WTC11 (cell line): Measurements from ENCODE around the gene PPP1R1A. TPM values are rescaled to one million over a fixed set of nuclear protein-coding genes. Genes with fewer than 3 reads are reported as not detected.

ENCODE experiments used
- ATAC-seq: fragments of 200-7000 bp; cut with Tn5 transposase; 2 replicates; pipeline ENCODE4 v1.10.0; 2021; ENCODE audit warnings: mild to moderate bottlenecking, moderate library complexity
- CTCF ChIA-PET: fragments of 300-600 bp; sonication (Branson Sonifier 250); formaldehyde crosslinking; loops from one replicate; lab custom pipeline; 2021; ENCODE audit warnings: antibody characterized with exemption; lab: Charles Lee
- POLR2A ChIA-PET: fragments of 350-600 bp; sonication (Branson Sonifier 250); formaldehyde crosslinking; loops from one replicate; lab custom pipeline; 2021; ENCODE audit warnings: antibody characterized with exemption; lab: Charles Lee
- DNase-seq: peaks from one replicate; pipeline ENCODE4 v3.0.0; 2021; ENCODE audit warnings: low spot score
- H3K27ac Mint-ChIP-seq: 2 replicates; pipeline ENCODE4 v1.8.0; 2021; ENCODE audit warnings: mixed read lengths
- H3K27me3 Mint-ChIP-seq: 2 replicates; pipeline ENCODE4 v1.8.0; 2021; ENCODE audit warnings: low read depth, mild to moderate bottlenecking, moderate library complexity, mixed read lengths
- H3K36me3 Mint-ChIP-seq: 2 replicates; pipeline ENCODE4 v1.8.0; 2021; ENCODE audit warnings: mixed read lengths
- H3K4me1 Mint-ChIP-seq: 2 replicates; pipeline ENCODE4 v1.8.0; 2022; ENCODE audit warnings: mixed read lengths
- H3K4me3 Mint-ChIP-seq: 2 replicates; pipeline ENCODE4 v1.8.0; 2021; ENCODE audit warnings: mild to moderate bottlenecking, moderate library complexity, mixed read lengths
- H3K9me3 Mint-ChIP-seq: 2 replicates; pipeline ENCODE4 v1.8.0; 2021; ENCODE audit warnings: mixed read lengths
- EMX1 ChIP-seq: fragments of 250-450 bp; sonication (Bioruptor Pico); IDR thresholded peaks from 2 replicates; pipeline ENCODE4 v1.8.0; 2021; ENCODE audit warnings: mild to moderate bottlenecking
- GTF2I ChIP-seq: fragments of 250-450 bp; sonication (Bioruptor Pico); conservative IDR thresholded peaks from 2 replicates; pipeline ENCODE4 v1.4.0; 2021; ENCODE audit warnings: mild to moderate bottlenecking
- JAZF1 ChIP-seq: fragments of 250-450 bp; sonication (Bioruptor Pico); IDR thresholded peaks from 2 replicates; pipeline ENCODE4 v1.9.0; 2021; ENCODE audit warnings: moderate library complexity, mild to moderate bottlenecking, inconsistent platforms
- NR1H2 ChIP-seq: sonication (generic); formaldehyde crosslinking; IDR thresholded peaks from 2 replicates; pipeline ENCODE4 v1.9.0; 2021; ENCODE audit warnings: mild to moderate bottlenecking, moderate library complexity, missing genetic modification reagents
- NR2C2 ChIP-seq: sonication (generic); formaldehyde crosslinking; IDR thresholded peaks from 2 replicates; pipeline ENCODE4 v1.8.0; 2022; ENCODE audit warnings: mild to moderate bottlenecking, missing genetic modification reagents
- PRRX2 ChIP-seq: fragments of 250-450 bp; sonication (Bioruptor Pico); IDR thresholded peaks from 2 replicates; pipeline ENCODE4 v1.8.0; 2021; ENCODE audit warnings: mild to moderate bottlenecking
- TCF7 ChIP-seq: sonication (generic); formaldehyde crosslinking; IDR thresholded peaks from 2 replicates; pipeline ENCODE4 v1.8.0; 2022; ENCODE audit warnings: mild to moderate bottlenecking, low read depth, missing genetic modification reagents, moderate library complexity
- TP53 ChIP-seq: sonication (generic); formaldehyde crosslinking; IDR thresholded peaks from 2 replicates; pipeline ENCODE4 v1.8.1; 2023; ENCODE audit warnings: mild to moderate bottlenecking, missing genetic modification reagents
- total RNA-seq: library from RNA; stranded (reverse); gene quantifications from 3 replicates; pipeline ENCODE4 v1.2.3, GENCODE V29; 2021
- TF ChIP-seq, protein P1 (sequence below): sonication (generic); formaldehyde crosslinking; IDR thresholded peaks from 2 replicates; pipeline ENCODE4 v1.8.0; 2023; ENCODE audit warnings: missing genetic modification reagents, mild to moderate bottlenecking, borderline replicate concordance
- TF ChIP-seq, protein P2 (sequence below): sonication (generic); formaldehyde crosslinking; IDR thresholded peaks from 2 replicates; pipeline ENCODE4 v1.8.1; 2022; ENCODE audit warnings: missing genetic modification reagents, borderline replicate concordance
- TF ChIP-seq, protein P3 (sequence below): fragments of 250-450 bp; sonication (Bioruptor Pico); IDR thresholded peaks from 2 replicates; pipeline ENCODE4 v1.9.0; 2021; ENCODE audit warnings: mild to moderate bottlenecking
- TF ChIP-seq, protein P4 (sequence below): sonication (generic); formaldehyde crosslinking; conservative IDR thresholded peaks from 2 replicates; pipeline ENCODE4 v1.8.1; 2023; ENCODE audit warnings: mild to moderate bottlenecking, low read depth, missing genetic modification reagents, moderate library complexity

The PPP1R1A gene
- total RNA-seq, 1 experiment from 2014 or later: 13.1 TPM

DNA sequence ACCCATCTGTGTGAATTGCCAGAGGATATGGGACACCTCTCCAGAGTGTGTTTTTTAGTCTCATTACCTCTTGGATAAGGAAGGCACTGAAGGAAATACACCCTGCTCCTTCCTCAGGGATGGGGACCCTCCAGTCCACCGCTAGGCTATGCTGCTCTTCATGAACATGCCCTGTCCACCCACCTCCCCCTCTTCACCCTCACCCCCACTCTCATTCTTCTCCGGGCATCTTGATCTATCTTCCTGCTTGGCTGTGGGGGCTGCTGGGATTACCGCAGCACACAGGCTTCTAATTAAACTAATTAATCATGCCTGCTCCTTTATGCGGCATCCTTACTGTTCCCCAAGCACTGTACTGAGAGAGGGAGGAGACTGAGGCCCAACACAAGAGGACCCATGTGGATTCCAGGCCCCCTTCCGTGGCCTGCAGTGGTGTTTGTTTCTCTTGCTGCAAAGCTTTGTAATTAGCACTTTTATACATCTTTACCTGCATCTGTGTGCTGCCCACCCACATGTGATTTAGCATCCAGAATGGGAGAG, 46.6 kb downstream of the PPP1R1A start:
- H3K36me3 Mint-ChIP-seq: no peaks in the 10 kb centered on the region
- no peak overlapping the region for H3K27ac Mint-ChIP-seq
- ATAC-seq (no peak), DNase-seq (no peak)
- no peaks in the 10 kb centered on the region for H3K9me3 Mint-ChIP-seq
- POLR2A ChIA-PET: interaction anchor here (0.7 kb wide), 1 partner anchor 12 kb away, joined by 3 read pairs; no protein-coding TSS in a partner anchor
- TF ChIP-seq, protein P1, sequence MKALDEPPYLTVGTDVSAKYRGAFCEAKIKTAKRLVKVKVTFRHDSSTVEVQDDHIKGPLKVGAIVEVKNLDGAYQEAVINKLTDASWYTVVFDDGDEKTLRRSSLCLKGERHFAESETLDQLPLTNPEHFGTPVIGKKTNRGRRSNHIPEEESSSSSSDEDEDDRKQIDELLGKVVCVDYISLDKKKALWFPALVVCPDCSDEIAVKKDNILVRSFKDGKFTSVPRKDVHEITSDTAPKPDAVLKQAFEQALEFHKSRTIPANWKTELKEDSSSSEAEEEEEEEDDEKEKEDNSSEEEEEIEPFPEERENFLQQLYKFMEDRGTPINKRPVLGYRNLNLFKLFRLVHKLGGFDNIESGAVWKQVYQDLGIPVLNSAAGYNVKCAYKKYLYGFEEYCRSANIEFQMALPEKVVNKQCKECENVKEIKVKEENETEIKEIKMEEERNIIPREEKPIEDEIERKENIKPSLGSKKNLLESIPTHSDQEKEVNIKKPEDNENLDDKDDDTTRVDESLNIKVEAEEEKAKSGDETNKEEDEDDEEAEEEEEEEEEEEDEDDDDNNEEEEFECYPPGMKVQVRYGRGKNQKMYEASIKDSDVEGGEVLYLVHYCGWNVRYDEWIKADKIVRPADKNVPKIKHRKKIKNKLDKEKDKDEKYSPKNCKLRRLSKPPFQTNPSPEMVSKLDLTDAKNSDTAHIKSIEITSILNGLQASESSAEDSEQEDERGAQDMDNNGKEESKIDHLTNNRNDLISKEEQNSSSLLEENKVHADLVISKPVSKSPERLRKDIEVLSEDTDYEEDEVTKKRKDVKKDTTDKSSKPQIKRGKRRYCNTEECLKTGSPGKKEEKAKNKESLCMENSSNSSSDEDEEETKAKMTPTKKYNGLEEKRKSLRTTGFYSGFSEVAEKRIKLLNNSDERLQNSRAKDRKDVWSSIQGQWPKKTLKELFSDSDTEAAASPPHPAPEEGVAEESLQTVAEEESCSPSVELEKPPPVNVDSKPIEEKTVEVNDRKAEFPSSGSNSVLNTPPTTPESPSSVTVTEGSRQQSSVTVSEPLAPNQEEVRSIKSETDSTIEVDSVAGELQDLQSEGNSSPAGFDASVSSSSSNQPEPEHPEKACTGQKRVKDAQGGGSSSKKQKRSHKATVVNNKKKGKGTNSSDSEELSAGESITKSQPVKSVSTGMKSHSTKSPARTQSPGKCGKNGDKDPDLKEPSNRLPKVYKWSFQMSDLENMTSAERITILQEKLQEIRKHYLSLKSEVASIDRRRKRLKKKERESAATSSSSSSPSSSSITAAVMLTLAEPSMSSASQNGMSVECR (CRISPR knock-in tag): no peak
- TF ChIP-seq, protein P2, sequence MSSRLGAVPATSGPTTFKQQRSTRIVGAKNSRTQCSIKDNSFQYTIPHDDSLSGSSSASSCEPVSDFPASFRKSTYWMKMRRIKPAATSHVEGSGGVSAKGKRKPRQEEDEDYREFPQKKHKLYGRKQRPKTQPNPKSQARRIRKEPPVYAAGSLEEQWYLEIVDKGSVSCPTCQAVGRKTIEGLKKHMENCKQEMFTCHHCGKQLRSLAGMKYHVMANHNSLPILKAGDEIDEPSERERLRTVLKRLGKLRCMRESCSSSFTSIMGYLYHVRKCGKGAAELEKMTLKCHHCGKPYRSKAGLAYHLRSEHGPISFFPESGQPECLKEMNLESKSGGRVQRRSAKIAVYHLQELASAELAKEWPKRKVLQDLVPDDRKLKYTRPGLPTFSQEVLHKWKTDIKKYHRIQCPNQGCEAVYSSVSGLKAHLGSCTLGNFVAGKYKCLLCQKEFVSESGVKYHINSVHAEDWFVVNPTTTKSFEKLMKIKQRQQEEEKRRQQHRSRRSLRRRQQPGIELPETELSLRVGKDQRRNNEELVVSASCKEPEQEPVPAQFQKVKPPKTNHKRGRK (CRISPR knock-in tag): no peak
- no peak for TF ChIP-seq TP53 (CRISPR knock-in tag)
- TF ChIP-seq, protein P3, sequence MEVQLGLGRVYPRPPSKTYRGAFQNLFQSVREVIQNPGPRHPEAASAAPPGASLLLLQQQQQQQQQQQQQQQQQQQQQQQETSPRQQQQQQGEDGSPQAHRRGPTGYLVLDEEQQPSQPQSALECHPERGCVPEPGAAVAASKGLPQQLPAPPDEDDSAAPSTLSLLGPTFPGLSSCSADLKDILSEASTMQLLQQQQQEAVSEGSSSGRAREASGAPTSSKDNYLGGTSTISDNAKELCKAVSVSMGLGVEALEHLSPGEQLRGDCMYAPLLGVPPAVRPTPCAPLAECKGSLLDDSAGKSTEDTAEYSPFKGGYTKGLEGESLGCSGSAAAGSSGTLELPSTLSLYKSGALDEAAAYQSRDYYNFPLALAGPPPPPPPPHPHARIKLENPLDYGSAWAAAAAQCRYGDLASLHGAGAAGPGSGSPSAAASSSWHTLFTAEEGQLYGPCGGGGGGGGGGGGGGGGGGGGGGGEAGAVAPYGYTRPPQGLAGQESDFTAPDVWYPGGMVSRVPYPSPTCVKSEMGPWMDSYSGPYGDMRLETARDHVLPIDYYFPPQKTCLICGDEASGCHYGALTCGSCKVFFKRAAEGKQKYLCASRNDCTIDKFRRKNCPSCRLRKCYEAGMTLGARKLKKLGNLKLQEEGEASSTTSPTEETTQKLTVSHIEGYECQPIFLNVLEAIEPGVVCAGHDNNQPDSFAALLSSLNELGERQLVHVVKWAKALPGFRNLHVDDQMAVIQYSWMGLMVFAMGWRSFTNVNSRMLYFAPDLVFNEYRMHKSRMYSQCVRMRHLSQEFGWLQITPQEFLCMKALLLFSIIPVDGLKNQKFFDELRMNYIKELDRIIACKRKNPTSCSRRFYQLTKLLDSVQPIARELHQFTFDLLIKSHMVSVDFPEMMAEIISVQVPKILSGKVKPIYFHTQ (CRISPR knock-in tag): no peak
- no peak for TF ChIP-seq TCF7 (CRISPR knock-in tag)
- no peak for TF ChIP-seq GTF2I (CRISPR knock-in tag)
- TF ChIP-seq, protein P4, sequence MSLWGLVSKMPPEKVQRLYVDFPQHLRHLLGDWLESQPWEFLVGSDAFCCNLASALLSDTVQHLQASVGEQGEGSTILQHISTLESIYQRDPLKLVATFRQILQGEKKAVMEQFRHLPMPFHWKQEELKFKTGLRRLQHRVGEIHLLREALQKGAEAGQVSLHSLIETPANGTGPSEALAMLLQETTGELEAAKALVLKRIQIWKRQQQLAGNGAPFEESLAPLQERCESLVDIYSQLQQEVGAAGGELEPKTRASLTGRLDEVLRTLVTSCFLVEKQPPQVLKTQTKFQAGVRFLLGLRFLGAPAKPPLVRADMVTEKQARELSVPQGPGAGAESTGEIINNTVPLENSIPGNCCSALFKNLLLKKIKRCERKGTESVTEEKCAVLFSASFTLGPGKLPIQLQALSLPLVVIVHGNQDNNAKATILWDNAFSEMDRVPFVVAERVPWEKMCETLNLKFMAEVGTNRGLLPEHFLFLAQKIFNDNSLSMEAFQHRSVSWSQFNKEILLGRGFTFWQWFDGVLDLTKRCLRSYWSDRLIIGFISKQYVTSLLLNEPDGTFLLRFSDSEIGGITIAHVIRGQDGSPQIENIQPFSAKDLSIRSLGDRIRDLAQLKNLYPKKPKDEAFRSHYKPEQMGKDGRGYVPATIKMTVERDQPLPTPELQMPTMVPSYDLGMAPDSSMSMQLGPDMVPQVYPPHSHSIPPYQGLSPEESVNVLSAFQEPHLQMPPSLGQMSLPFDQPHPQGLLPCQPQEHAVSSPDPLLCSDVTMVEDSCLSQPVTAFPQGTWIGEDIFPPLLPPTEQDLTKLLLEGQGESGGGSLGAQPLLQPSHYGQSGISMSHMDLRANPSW: no peak
- peaks cover 23% of the 10 kb centered on the region for H3K4me1 Mint-ChIP-seq
- no peak overlapping the region for H3K4me3 Mint-ChIP-seq
- CTCF ChIA-PET: interaction anchor here (0.6 to 3.3 kb wide), 3 partner anchors 14 to 143 kb away, joined by 3 to 25 read pairs (median 4); no protein-coding TSS in a partner anchor
- peaks cover 63% of the 10 kb centered on the region for H3K27me3 Mint-ChIP-seq

DNA sequence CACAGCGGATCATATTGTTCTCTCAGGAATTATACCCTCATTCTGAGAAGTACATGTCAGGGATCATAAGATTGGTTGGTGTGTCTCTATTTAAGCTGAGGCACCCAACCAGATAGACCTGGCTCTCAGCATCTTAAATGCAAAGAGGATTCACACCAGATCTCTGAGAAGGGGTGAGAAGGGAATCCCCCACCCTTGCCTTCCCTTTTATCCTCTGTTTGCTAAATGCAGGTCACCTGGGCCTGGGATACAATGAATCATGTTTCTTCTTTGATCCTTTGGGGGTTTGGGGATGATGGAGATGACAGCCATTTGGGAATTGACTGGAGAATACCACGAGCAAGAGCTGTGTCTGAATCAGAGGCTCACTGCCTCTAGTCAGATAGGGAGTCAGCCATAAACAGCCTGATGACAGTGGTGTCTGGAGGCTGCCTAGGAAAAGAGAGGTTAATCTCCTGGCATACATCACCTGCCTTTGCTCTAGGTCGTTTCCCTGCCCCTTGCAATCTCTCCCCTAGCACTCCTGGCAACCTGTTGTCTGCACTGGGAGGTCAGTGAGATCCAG, 50.2 kb downstream of the PPP1R1A start:
- Mint-ChIP-seq H3K36me3 (no peaks in the 10 kb centered on the region), H3K27ac (no peak overlapping the region), H3K4me1 (peaks cover 17% of the 10 kb centered on the region), H3K9me3 (no peaks in the 10 kb centered on the region), H3K4me3 (no peak overlapping the region), H3K27me3 (peaks cover 79% of the 10 kb centered on the region)
- POLR2A ChIA-PET: no interaction called here
- ATAC-seq: no peak
- CTCF ChIA-PET: interaction anchor here (1.4 to 2.3 kb wide), 3 partner anchors 11 to 121 kb away, joined by 3 to 11 read pairs (median 5); no protein-coding TSS in a partner anchor
- TF ChIP-seq NR2C2 (CRISPR knock-in tag) (no peak), PRRX2 (CRISPR knock-in tag) (no peak), TCF7 (CRISPR knock-in tag) (no peak), JAZF1 (CRISPR knock-in tag) (no peak), EMX1 (CRISPR knock-in tag) (no peak), NR1H2 (CRISPR knock-in tag) (no peak)
- no peak for DNase-seq
